ENCODE measurements around the gene FAM162A.

FAM162A gene

GRCh38 chr3:122366379-122366749 lies 17.6 kb upstream of the FAM162A start:
- H3K18ac ChIP-seq (ENCODE audit: low read length), result no peak overlapping the region
- H4K91ac ChIP-seq (ENCODE audit: low read depth, low read length), result no peak overlapping the region
- no peak overlapping the region for H2AK5ac ChIP-seq (ENCODE audit: low read length)
- H4K12ac ChIP-seq (ENCODE audit: low read depth, low read length), result no peak overlapping the region
- no peak overlapping the region for H4K8ac ChIP-seq (ENCODE audit: low read depth, low read length)
- H2BK120ac ChIP-seq (ENCODE audit: insufficient read depth, low read length, poor library complexity), result no peak overlapping the region
- no peak overlapping the region for H3K4me2 ChIP-seq (ENCODE audit: low read length)
- H2AFZ ChIP-seq (ENCODE audit: insufficient read depth, low read length, poor library complexity), result no peak overlapping the region
- no peak overlapping the region for H2BK5ac ChIP-seq (ENCODE audit: low read depth, low read length, poor library complexity)
- no peak overlapping the region for H3K4me3 ChIP-seq (ENCODE audit: low read depth, low read length)
- H3K14ac ChIP-seq (ENCODE audit: low read length), result no peak overlapping the region
- no peak overlapping the region for H2BK12ac ChIP-seq (ENCODE audit: low read length)
- H3K4me1 ChIP-seq (ENCODE audit: control insufficient read depth in 1 of 2, insufficient read depth in 2 of 2, low read length in 2 of 2), result no peaks in the 10 kb centered on the region
- H3K4ac ChIP-seq (ENCODE audit: low read depth, low read length), result no peak overlapping the region
- no peaks in the 10 kb centered on the region for H3K79me2 ChIP-seq (ENCODE audit: control insufficient read depth, insufficient read depth, low read length, poor library complexity)
- no peak overlapping the region for H3K27ac ChIP-seq (ENCODE audit: low read depth, low read length)
- no peaks in the 10 kb centered on the region for H3K9me3 ChIP-seq (ENCODE audit: insufficient read depth, low read depth, low read length)
- H3K79me1 ChIP-seq (ENCODE audit: low read length), result no peaks in the 10 kb centered on the region
- no peak for DNase-seq
- no peak overlapping the region for H3K23ac ChIP-seq (ENCODE audit: low read length)
- H3K36me3 ChIP-seq (ENCODE audit: control insufficient read depth in 1 of 2, insufficient read depth in 2 of 2, low read length in 2 of 2), result peaks cover 5 to 12% of the 10 kb centered on the region in 2 experiments
- H3K27me3 ChIP-seq (ENCODE audit: insufficient read depth, low read length), result no peaks in the 10 kb centered on the region
- no CpG with 5 or more reads among the region's 5 CpGs for WGBS (ENCODE audit: extremely low coverage, insufficient coverage, insufficient read length)
- H3K9ac ChIP-seq (ENCODE audit: low read length), result no peak overlapping the region

GRCh38 chr3:122374034-122374433 lies 9.9 kb upstream of the FAM162A start:
- Histone ChIP-seq H3K9me3 (ENCODE audit: insufficient read depth, low read depth, low read length) (no peaks in the 10 kb centered on the region), H2BK5ac (ENCODE audit: low read depth, low read length, poor library complexity) (no peak overlapping the region), H2AFZ (ENCODE audit: insufficient read depth, low read length, poor library complexity) (no peak overlapping the region), H3K4me2 (ENCODE audit: low read length) (no peak overlapping the region), H3K79me2 (ENCODE audit: control insufficient read depth, insufficient read depth, low read length, poor library complexity) (no peaks in the 10 kb centered on the region), H2BK12ac (ENCODE audit: low read length) (no peak overlapping the region), H2BK120ac (ENCODE audit: insufficient read depth, low read length, poor library complexity) (no peak overlapping the region), H3K4ac (ENCODE audit: low read depth, low read length) (no peak overlapping the region), H4K91ac (ENCODE audit: low read depth, low read length) (no peak overlapping the region), H3K23ac (ENCODE audit: low read length) (no peak overlapping the region), H3K18ac (ENCODE audit: low read length) (no peak overlapping the region), H3K14ac (ENCODE audit: low read length) (no peak overlapping the region), H2AK5ac (ENCODE audit: low read length) (no peak overlapping the region), H3K4me1 (ENCODE audit: control insufficient read depth in 1 of 2, insufficient read depth in 2 of 2, low read length in 2 of 2) (no peaks in the 10 kb centered on the region), H4K12ac (ENCODE audit: low read depth, low read length) (no peak overlapping the region), H3K27me3 (ENCODE audit: insufficient read depth, low read length) (no peaks in the 10 kb centered on the region), H4K8ac (ENCODE audit: low read depth, low read length) (no peak overlapping the region), H3K79me1 (ENCODE audit: low read length) (no peaks in the 10 kb centered on the region), H3K4me3 (ENCODE audit: low read depth, low read length) (no peak overlapping the region), H3K36me3 (ENCODE audit: control insufficient read depth in 1 of 2, insufficient read depth in 2 of 2, low read length in 2 of 2) (peaks cover 2% of the 10 kb centered on the region in 2 experiments), H3K9ac (ENCODE audit: low read length) (no peak overlapping the region), H3K27ac (ENCODE audit: low read depth, low read length) (no peak overlapping the region)
- no peak for DNase-seq
- no CpG with 5 or more reads among the region's 1 CpG for WGBS (ENCODE audit: extremely low coverage, insufficient coverage, insufficient read length)

- no peaks in the 10 kb centered on the region for H3K36me3 ChIP-seq (ENCODE audit: control insufficient read depth in 1 of 2, insufficient read depth in 2 of 2, low read length in 2 of 2)
- no peak overlapping the region for H3K4me2 ChIP-seq (ENCODE audit: low read length)
- H3K9me3 ChIP-seq (ENCODE audit: insufficient read depth, low read depth, low read length), result no peaks in the 10 kb centered on the region
- no peak overlapping the region for H2BK5ac ChIP-seq (ENCODE audit: low read depth, low read length, poor library complexity)
- H2BK12ac ChIP-seq (ENCODE audit: low read length), result no peak overlapping the region
- peaks cover 3% of the 10 kb centered on the region for H3K79me2 ChIP-seq (ENCODE audit: control insufficient read depth, insufficient read depth, low read length, poor library complexity)
- no peak overlapping the region for H4K8ac ChIP-seq (ENCODE audit: low read depth, low read length)
- no peaks in the 10 kb centered on the region for H3K4me1 ChIP-seq (ENCODE audit: control insufficient read depth in 1 of 2, insufficient read depth in 2 of 2, low read length in 2 of 2)
- H2BK120ac ChIP-seq (ENCODE audit: insufficient read depth, low read length, poor library complexity), result no peak overlapping the region
- H2AFZ ChIP-seq (ENCODE audit: insufficient read depth, low read length, poor library complexity), result no peak overlapping the region
- H4K91ac ChIP-seq (ENCODE audit: low read depth, low read length), result no peak overlapping the region
- no peak overlapping the region for H3K27ac ChIP-seq (ENCODE audit: low read depth, low read length)
- H3K4ac ChIP-seq (ENCODE audit: low read depth, low read length), result no peak overlapping the region
- no peak overlapping the region for H4K12ac ChIP-seq (ENCODE audit: low read depth, low read length)
- no peak overlapping the region for H3K4me3 ChIP-seq (ENCODE audit: low read depth, low read length)
- H3K23ac ChIP-seq (ENCODE audit: low read length), result no peak overlapping the region
- WGBS (ENCODE audit: extremely low coverage, insufficient coverage, insufficient read length), result no CpG with 5 or more reads among the region's 4 CpGs
- no peak overlapping the region for H2AK5ac ChIP-seq (ENCODE audit: low read length)
- no peaks in the 10 kb centered on the region for H3K79me1 ChIP-seq (ENCODE audit: low read length)
- H3K9ac ChIP-seq (ENCODE audit: low read length), result no peak overlapping the region
- DNase-seq, result no peak
- no peak overlapping the region for H3K18ac ChIP-seq (ENCODE audit: low read length)
- H3K27me3 ChIP-seq (ENCODE audit: insufficient read depth, low read length), result no peaks in the 10 kb centered on the region
- no peak overlapping the region for H3K14ac ChIP-seq (ENCODE audit: low read length)
Measured at GRCh38 chr3:122377975-122378374, 6.0 kb upstream of the FAM162A start.

- Histone ChIP-seq H4K8ac (ENCODE audit: low read depth, low read length) (peak within 1 kb of the TSS; percentile 96), H3K27ac (ENCODE audit: low read depth, low read length) (peak within 1 kb of the TSS; percentile 48), H3K4ac (ENCODE audit: low read depth, low read length) (peak within 1 kb of the TSS; percentile 93), H3K4me2 (ENCODE audit: low read length) (peak within 1 kb of the TSS; percentile 84), H3K79me2 (ENCODE audit: control insufficient read depth, insufficient read depth, low read length, poor library complexity) (peaks cover 3% of the 10 kb centered on the region), H3K79me1 (ENCODE audit: low read length) (peaks cover 3% of the 10 kb centered on the region), H3K27me3 (ENCODE audit: insufficient read depth, low read length) (no peaks in the 10 kb centered on the region), H3K23ac (ENCODE audit: low read length) (no peak within 1 kb of the TSS), H2AFZ (ENCODE audit: insufficient read depth, low read length, poor library complexity) (peak within 1 kb of the TSS; percentile 93), H3K18ac (ENCODE audit: low read length) (peak within 1 kb of the TSS; percentile 16), H2BK12ac (ENCODE audit: low read length) (no peak within 1 kb of the TSS), H3K36me3 (ENCODE audit: control insufficient read depth in 1 of 2, insufficient read depth in 2 of 2, low read length in 2 of 2) (no peaks in the 10 kb centered on the region), H2BK5ac (ENCODE audit: low read depth, low read length, poor library complexity) (no peak within 1 kb of the TSS), H4K91ac (ENCODE audit: low read depth, low read length) (peak within 1 kb of the TSS; percentile 59), H3K9ac (ENCODE audit: low read length) (peak within 1 kb of the TSS; percentile 73), H3K4me1 (ENCODE audit: control insufficient read depth in 1 of 2, insufficient read depth in 2 of 2, low read length in 2 of 2) (peaks cover 0 to 2% of the 10 kb centered on the region in 2 experiments), H3K14ac (ENCODE audit: low read length) (peak within 1 kb of the TSS; percentile 45), H2AK5ac (ENCODE audit: low read length) (no peak within 1 kb of the TSS), H3K4me3 (ENCODE audit: low read depth, low read length) (peak within 1 kb of the TSS; percentile 92), H4K12ac (ENCODE audit: low read depth, low read length) (peak within 1 kb of the TSS; percentile 81), H2BK120ac (ENCODE audit: insufficient read depth, low read length, poor library complexity) (peak within 1 kb of the TSS; percentile 36), H3K9me3 (ENCODE audit: insufficient read depth, low read depth, low read length) (no peaks in the 10 kb centered on the region)
- peak; percentile 80 to 94 for DNase-seq
- no CpG with 5 or more reads among the region's 31 CpGs for WGBS (ENCODE audit: extremely low coverage, insufficient coverage, insufficient read length)
Measured at GRCh38 chr3:122382888-122383666, 905 bp upstream of the FAM162A start, which contains the start of gene MIX23. MIX23 (minus strand) TSS chr3:122383231; CDS start chr3:122383224, 7 bp downstream.
